Activated T-helper 2 cell treated with anti-CD3 and anti-CD28 coated beads, Interferon-gamma antibody, Interleukin-2, Interleukin-4, amounts not matched to agents 10 μg/mL and 5 μg/mL and 100 μg/mL, durations not matched to agents 14 hours and 24 hours and 36 hours (primary cell): Measurements from ENCODE around the gene FAM83F. TPM values are rescaled to one million over a fixed set of nuclear protein-coding genes. Genes with fewer than 3 reads are reported as not detected.

Source experiments
- DNase-seq: peaks from one replicate; pipeline ENCODE4 v3.0.0; 2021; ENCODE audit warnings: low spot score
- H3K27ac Mint-ChIP-seq: one replicate; pipeline ENCODE4 v1.8.0; 2021; ENCODE audit warnings: mixed read lengths
- H3K27me3 Mint-ChIP-seq: one replicate; pipeline ENCODE4 v1.8.0; 2021; ENCODE audit warnings: low read depth, mixed read lengths
- H3K36me3 Mint-ChIP-seq: one replicate; pipeline ENCODE4 v1.8.0; 2021; ENCODE audit warnings: low read depth, mixed read lengths
- H3K4me1 Mint-ChIP-seq: one replicate; pipeline ENCODE4 v1.8.0; 2021; ENCODE audit warnings: low read depth, mixed read lengths
- H3K4me3 Mint-ChIP-seq: one replicate; pipeline ENCODE4 v1.8.0; 2021; ENCODE audit warnings: low read depth, mild to moderate bottlenecking, moderate library complexity, mixed read lengths
- H3K9me3 Mint-ChIP-seq: one replicate; pipeline ENCODE4 v1.8.0; 2021; ENCODE audit warnings: mixed read lengths
- intact Hi-C: fragments of 100-400 bp; cut with micrococcal nuclease; formaldehyde crosslinking; loops from one replicate; pipeline ENCODE4 v1.15.1; 2023
- total RNA-seq: library from RNA; stranded (reverse); gene quantifications from 2 replicates; pipeline ENCODE4 v1.2.3, GENCODE V29; 2022

FAM83F gene
- total RNA-seq, 1 donor from 2014 or later, result 0.07 TPM

- Mint-ChIP-seq H3K4me3 (no peak overlapping the region), H3K9me3 (no peaks in the 10 kb centered on the region), H3K4me1 (peaks cover 49% of the 10 kb centered on the region), H3K36me3 (no peaks in the 10 kb centered on the region), H3K27me3 (no peaks in the 10 kb centered on the region), H3K27ac (peak overlapping the region; percentile 54)
- no peak for DNase-seq
- intact Hi-C loops, result loop anchor here (5.0 kb wide), 2 partner anchors 190 to 270 kb away; no protein-coding TSS in a partner anchor
Measured at GRCh38 chr22:40057652-40058051, 62.9 kb downstream of the FAM83F start.

GRCh38 chr22:40058265-40058664, 63.5 kb downstream of the FAM83F start:
- Mint-ChIP-seq H3K36me3 (no peaks in the 10 kb centered on the region), H3K27ac (peak overlapping the region; percentile 54), H3K4me3 (peak overlapping the region; percentile 34), H3K9me3 (no peaks in the 10 kb centered on the region), H3K4me1 (peaks cover 44% of the 10 kb centered on the region), H3K27me3 (no peaks in the 10 kb centered on the region)
- DNase-seq, result no peak
- intact Hi-C loops, result loop anchor here (5.0 kb wide), 2 partner anchors 189 to 269 kb away; no protein-coding TSS in a partner anchor

- Mint-ChIP-seq H3K36me3 (no peaks in the 10 kb centered on the region), H3K4me3 (no peak overlapping the region), H3K27ac (no peak overlapping the region), H3K27me3 (no peaks in the 10 kb centered on the region), H3K9me3 (no peaks in the 10 kb centered on the region), H3K4me1 (peaks cover 27% of the 10 kb centered on the region)
- DNase-seq, result no peak
- intact Hi-C loops, result no loop called here
Measured at GRCh38 chr22:40065981-40066380, 71.2 kb downstream of the FAM83F start.

GRCh38 chr22:40067639-40068038, 72.9 kb downstream of the FAM83F start:
- H3K4me3 Mint-ChIP-seq, result no peak overlapping the region
- H3K27ac Mint-ChIP-seq, result no peak overlapping the region
- H3K9me3 Mint-ChIP-seq, result no peaks in the 10 kb centered on the region
- H3K4me1 Mint-ChIP-seq, result peaks cover 30% of the 10 kb centered on the region
- no peaks in the 10 kb centered on the region for H3K27me3 Mint-ChIP-seq
- DNase-seq, result no peak
- H3K36me3 Mint-ChIP-seq, result no peaks in the 10 kb centered on the region
- intact Hi-C loops, result no loop called here

- Mint-ChIP-seq H3K27me3 (no peaks in the 10 kb centered on the region), H3K36me3 (no peaks in the 10 kb centered on the region), H3K4me1 (peaks cover 32% of the 10 kb centered on the region)
Measured at GRCh38 chr22:40070701-40071100, 75.9 kb downstream of the FAM83F start.

GRCh38 chr22:40071720-40072119, 77.0 kb downstream of the FAM83F start:
- DNase-seq, result no peak
- H3K27ac Mint-ChIP-seq, result no peak overlapping the region
- no peaks in the 10 kb centered on the region for H3K27me3 Mint-ChIP-seq
- no peaks in the 10 kb centered on the region for H3K36me3 Mint-ChIP-seq
- no peaks in the 10 kb centered on the region for H3K9me3 Mint-ChIP-seq
- intact Hi-C loops, result no loop called here
- peaks cover 35% of the 10 kb centered on the region for H3K4me1 Mint-ChIP-seq
- H3K4me3 Mint-ChIP-seq, result no peak overlapping the region

More at GRCh38 chr22:40070701-40071100, 75.9 kb downstream of the FAM83F start:
- Mint-ChIP-seq H3K4me3 (no peak overlapping the region), H3K27ac (no peak overlapping the region), H3K9me3 (no peaks in the 10 kb centered on the region)
- DNase-seq, result no peak
- intact Hi-C loops, result no loop called here

- DNase-seq, result no peak
- Mint-ChIP-seq H3K27ac (peak overlapping the region; percentile 11), H3K4me1 (peaks cover 25% of the 10 kb centered on the region), H3K4me3 (no peak overlapping the region), H3K36me3 (peaks cover 2% of the 10 kb centered on the region), H3K9me3 (no peaks in the 10 kb centered on the region), H3K27me3 (no peaks in the 10 kb centered on the region)
- intact Hi-C loops, result no loop called here
Measured at GRCh38 chr22:40076702-40077645, 82.2 kb downstream of the FAM83F start.

GRCh38 chr22:40077646-40078016, 82.9 kb downstream of the FAM83F start:
- H3K4me1 Mint-ChIP-seq, result peaks cover 25% of the 10 kb centered on the region
- H3K27ac Mint-ChIP-seq, result no peak overlapping the region
- H3K27me3 Mint-ChIP-seq, result no peaks in the 10 kb centered on the region
- H3K9me3 Mint-ChIP-seq, result no peaks in the 10 kb centered on the region
- H3K4me3 Mint-ChIP-seq, result no peak overlapping the region
- peaks cover 2% of the 10 kb centered on the region for H3K36me3 Mint-ChIP-seq
- intact Hi-C loops, result no loop called here
- DNase-seq, result no peak

- Mint-ChIP-seq H3K4me3 (no peak overlapping the region), H3K36me3 (peaks cover 2% of the 10 kb centered on the region), H3K27me3 (no peaks in the 10 kb centered on the region), H3K27ac (no peak overlapping the region), H3K9me3 (no peaks in the 10 kb centered on the region), H3K4me1 (peaks cover 11% of the 10 kb centered on the region)
- no peak for DNase-seq
- intact Hi-C loops, result no loop called here
Measured at GRCh38 chr22:40081662-40082061, 86.9 kb downstream of the FAM83F start.

- no peak overlapping the region for H3K4me3 Mint-ChIP-seq
- H3K4me1 Mint-ChIP-seq, result peaks cover 8% of the 10 kb centered on the region
- intact Hi-C loops, result no loop called here
- no peak overlapping the region for H3K27ac Mint-ChIP-seq
- no peak for DNase-seq
- H3K9me3 Mint-ChIP-seq, result no peaks in the 10 kb centered on the region
- peaks cover 2% of the 10 kb centered on the region for H3K36me3 Mint-ChIP-seq
- H3K27me3 Mint-ChIP-seq, result no peaks in the 10 kb centered on the region
Measured at GRCh38 chr22:40082184-40082583, 87.4 kb downstream of the FAM83F start.

- Mint-ChIP-seq H3K4me1 (peaks cover 9% of the 10 kb centered on the region), H3K4me3 (no peak overlapping the region), H3K27me3 (no peaks in the 10 kb centered on the region), H3K36me3 (peaks cover 2% of the 10 kb centered on the region), H3K9me3 (no peaks in the 10 kb centered on the region), H3K27ac (no peak overlapping the region)
- intact Hi-C loops, result no loop called here
- no peak for DNase-seq
Measured at GRCh38 chr22:40083794-40084193, 89.0 kb downstream of the FAM83F start.

GRCh38 chr22:40084246-40084645, 89.5 kb downstream of the FAM83F start:
- Mint-ChIP-seq H3K4me3 (no peak overlapping the region), H3K4me1 (peaks cover 9% of the 10 kb centered on the region), H3K27ac (no peak overlapping the region), H3K27me3 (no peaks in the 10 kb centered on the region), H3K9me3 (no peaks in the 10 kb centered on the region), H3K36me3 (peaks cover 2% of the 10 kb centered on the region)
- intact Hi-C loops, result no loop called here
- DNase-seq, result no peak

GRCh38 chr22:40088818-40089217, 94.1 kb downstream of the FAM83F start:
- H3K27me3 Mint-ChIP-seq, result no peaks in the 10 kb centered on the region
- peaks cover 22% of the 10 kb centered on the region for H3K4me1 Mint-ChIP-seq
- no peak overlapping the region for H3K27ac Mint-ChIP-seq
- H3K9me3 Mint-ChIP-seq, result no peaks in the 10 kb centered on the region
- intact Hi-C loops, result no loop called here
- H3K4me3 Mint-ChIP-seq, result no peak overlapping the region
- no peak for DNase-seq
- H3K36me3 Mint-ChIP-seq, result no peaks in the 10 kb centered on the region
